Astrocyte (in vitro differentiated cells and primary cell): Measurements from ENCODE around the gene EPHB2. TPM values are rescaled to one million over a fixed set of nuclear protein-coding genes. Genes with fewer than 3 reads are reported as not detected.

Source experiments
- DNase-seq: peaks from one replicate; pipeline ENCODE4 v3.0.0-alpha.2; 2010; ENCODE audit warnings: low read depth
- FAIRE-seq: peaks from 2 replicates; lab custom pipeline; 2011; peaks lifted over from hg19 to GRCh38; lab: Jason Lieb, UNC
- H2AFZ ChIP-seq: 2 replicates; pipeline ENCODE4 v1.6.0; 2012; ENCODE audit warnings: low read depth, low read length, inconsistent platforms
- H3K27ac ChIP-seq: 2 replicates; pipeline ENCODE4 v1.5.1; 2011; ENCODE audit warnings: low read depth, low read length, inconsistent platforms
- H3K27me3 ChIP-seq: 2 replicates; pipeline ENCODE4 v1.6.0; 2011; ENCODE audit warnings: low read length, inconsistent platforms; ENCODE audit not compliant: insufficient read depth
- H3K36me3 ChIP-seq: 2 replicates; pipeline ENCODE4 v1.5.1; 2011; ENCODE audit warnings: low read length, inconsistent platforms; ENCODE audit not compliant: insufficient read depth
- H3K4me1 ChIP-seq: 2 replicates; pipeline ENCODE4 v1.5.1; 2011; ENCODE audit warnings: low read length, inconsistent platforms; ENCODE audit not compliant: insufficient read depth
- H3K4me2 ChIP-seq: 2 replicates; pipeline ENCODE4 v1.6.0; 2012; ENCODE audit warnings: low read length, inconsistent platforms
- H3K4me3 ChIP-seq: 2 replicates; pipeline ENCODE4 v1.5.1; 2011; ENCODE audit warnings: low read depth, mild to moderate bottlenecking, low read length, inconsistent platforms; ENCODE audit not compliant: insufficient read depth
- H3K79me2 ChIP-seq: 2 replicates; pipeline ENCODE4 v1.6.0; 2012; ENCODE audit warnings: mild to moderate bottlenecking, low read length, inconsistent platforms; ENCODE audit not compliant: insufficient read depth
- H3K9ac ChIP-seq: 2 replicates; pipeline ENCODE4 v1.6.0; 2012; ENCODE audit warnings: mild to moderate bottlenecking, low read length, inconsistent platforms
- H3K9me3 ChIP-seq: 2 replicates; pipeline ENCODE4 v1.5.1; 2012; ENCODE audit warnings: low read depth, mild to moderate bottlenecking, low read length, inconsistent platforms; ENCODE audit not compliant: insufficient read depth
- H4K20me1 ChIP-seq: 2 replicates; pipeline ENCODE4 v1.6.0; 2012; ENCODE audit warnings: low read length, inconsistent platforms; ENCODE audit not compliant: insufficient read depth
- H3K27ac Mint-ChIP-seq: one replicate; pipeline ENCODE4 v1.8.0; 2021; ENCODE audit warnings: mild to moderate bottlenecking, mixed read lengths; ENCODE audit not compliant: unreplicated experiment
- H3K27me3 Mint-ChIP-seq: one replicate; pipeline ENCODE4 v1.8.0; 2021; ENCODE audit warnings: low read depth, mixed read lengths; ENCODE audit not compliant: unreplicated experiment
- H3K36me3 Mint-ChIP-seq: one replicate; pipeline ENCODE4 v1.8.0; 2021; ENCODE audit warnings: low read depth, mixed read lengths; ENCODE audit not compliant: unreplicated experiment
- H3K4me1 Mint-ChIP-seq: one replicate; pipeline ENCODE4 v1.8.0; 2021; ENCODE audit warnings: low read depth, mixed read lengths; ENCODE audit not compliant: unreplicated experiment
- H3K4me3 Mint-ChIP-seq: one replicate; pipeline ENCODE4 v1.8.0; 2021; ENCODE audit warnings: mild to moderate bottlenecking, moderate library complexity, mixed read lengths; ENCODE audit not compliant: unreplicated experiment
- H3K9me3 Mint-ChIP-seq: one replicate; pipeline ENCODE4 v1.8.0; 2021; ENCODE audit warnings: mild to moderate bottlenecking, mixed read lengths; ENCODE audit not compliant: unreplicated experiment
- CTCF ChIP-seq: IDR thresholded peaks from 2 replicates; pipeline ENCODE4 v1.5.1; 2011; ENCODE audit warnings: low read depth, mild to moderate bottlenecking, inconsistent platforms, low read length, moderate library complexity; ENCODE audit not compliant: insufficient read depth
- EZH2 ChIP-seq: IDR thresholded peaks from 2 replicates; pipeline ENCODE4 v1.6.1; 2012; ENCODE audit warnings: mild to moderate bottlenecking, low read length, inconsistent platforms; ENCODE audit not compliant: insufficient read depth
- total RNA-seq: library from RNA; stranded (reverse); gene quantifications from 2 replicates; pipeline ENCODE4 v1.2.1, GENCODE V29; 2021

Gene EPHB2
- total RNA-seq, 1 donor from 2014 or later = 8.4 TPM

- Histone ChIP-seq H4K20me1 (no peaks in the 10 kb centered on the region), H3K27me3 (no peaks in the 10 kb centered on the region), H3K4me1 (peaks cover 5% of the 10 kb centered on the region), H3K4me2 (no peak overlapping the region), H3K4me3 (no peak overlapping the region), H3K27ac (no peak overlapping the region), H3K36me3 (peaks cover 11% of the 10 kb centered on the region), H3K9me3 (no peaks in the 10 kb centered on the region), H3K9ac (no peak overlapping the region), H3K79me2 (no peaks in the 10 kb centered on the region), H2AFZ (no peak overlapping the region)
- Mint-ChIP-seq H3K36me3 (peaks cover 1% of the 10 kb centered on the region), H3K27me3 (peaks cover 33% of the 10 kb centered on the region), H3K4me3 (no peak overlapping the region), H3K9me3 (no peaks in the 10 kb centered on the region), H3K4me1 (peaks cover 11% of the 10 kb centered on the region), H3K27ac (no peak overlapping the region)
- TF ChIP-seq CTCF (no peak), EZH2 (no peak)
- no peak for FAIRE-seq
- DNase-seq = no peak
Measured at GRCh38 chr1:22915816-22916470, 205.3 kb downstream of the EPHB2 start.

GRCh38 chr1:22916471-22916820, 205.8 kb downstream of the EPHB2 start:
- no peaks in the 10 kb centered on the region for H3K79me2 ChIP-seq
- no peaks in the 10 kb centered on the region for H3K27me3 ChIP-seq
- H3K9ac ChIP-seq = no peak overlapping the region
- H3K4me2 ChIP-seq = no peak overlapping the region
- DNase-seq (no peak), FAIRE-seq (no peak)
- no peaks in the 10 kb centered on the region for H4K20me1 ChIP-seq
- Mint-ChIP-seq H3K27ac (no peak overlapping the region), H3K4me1 (peaks cover 15% of the 10 kb centered on the region), H3K27me3 (peaks cover 33% of the 10 kb centered on the region), H3K36me3 (peaks cover 1% of the 10 kb centered on the region), H3K4me3 (no peak overlapping the region), H3K9me3 (no peaks in the 10 kb centered on the region)
- peaks cover 11% of the 10 kb centered on the region for H3K36me3 ChIP-seq
- TF ChIP-seq EZH2 (no peak), CTCF (no peak)
- H3K4me1 ChIP-seq = peaks cover 5% of the 10 kb centered on the region
- H3K27ac ChIP-seq = no peak overlapping the region
- no peak overlapping the region for H2AFZ ChIP-seq
- no peak overlapping the region for H3K4me3 ChIP-seq
- no peaks in the 10 kb centered on the region for H3K9me3 ChIP-seq

GRCh38 chr1:22917989-22918388, 207.3 kb downstream of the EPHB2 start:
- no peaks in the 10 kb centered on the region for H4K20me1 ChIP-seq
- TF ChIP-seq CTCF (no peak), EZH2 (no peak)
- H3K4me3 ChIP-seq = no peak overlapping the region
- H3K27me3 ChIP-seq = no peaks in the 10 kb centered on the region
- no peak overlapping the region for H3K27ac Mint-ChIP-seq
- no peak for DNase-seq
- no peak overlapping the region for H3K4me2 ChIP-seq
- H3K79me2 ChIP-seq = no peaks in the 10 kb centered on the region
- H3K27ac ChIP-seq = no peak overlapping the region
- peaks cover 33% of the 10 kb centered on the region for H3K27me3 Mint-ChIP-seq
- no peak overlapping the region for H3K4me3 Mint-ChIP-seq
- peaks cover 1% of the 10 kb centered on the region for H3K36me3 Mint-ChIP-seq
- FAIRE-seq = no peak
- no peak overlapping the region for H3K9ac ChIP-seq
- no peak overlapping the region for H2AFZ ChIP-seq
- peaks cover 3% of the 10 kb centered on the region for H3K36me3 ChIP-seq
- no peaks in the 10 kb centered on the region for H3K9me3 Mint-ChIP-seq
- peaks cover 5% of the 10 kb centered on the region for H3K9me3 ChIP-seq
- H3K4me1 ChIP-seq = peaks cover 5% of the 10 kb centered on the region
- H3K4me1 Mint-ChIP-seq = peaks cover 17% of the 10 kb centered on the region
